Gastrocnemius medialis (tissue), 4 donors: ENCODE data around the gene ZNF236. TPM values are rescaled to one million over a fixed set of nuclear protein-coding genes. Genes with fewer than 3 reads are reported as not detected.

Source experiments
- ATAC-seq, 2 donors: fragments of 150-250 bp; one replicate each; pipeline ENCODE4 v1.9.1; 2016
- DNase-seq, 2 donors: peaks; one replicate each; pipeline ENCODE4 v3.0.0-alpha.2; 2019
- H3K27ac ChIP-seq, 4 donors: fragments of 200-600 bp; sonication (generic); 1 replicate in 1 of 4; 2 replicates in 3 of 4; pipeline ENCODE4 v1.5.1; 2016 to 2018; ENCODE audit warnings: mild to moderate bottlenecking in 2 of 4, moderate library complexity in 1 of 4
- H3K27me3 ChIP-seq, 3 donors: fragments of 200-600 bp; sonication (generic) in 2 of 3; 1 replicate in 1 of 3; 2 replicates in 2 of 3; pipeline versions ENCODE4 v1.5.1 to v1.6.0; 2016 to 2019; ENCODE audit warnings: mild to moderate bottlenecking in 1 of 3, moderate library complexity in 1 of 3
- H3K36me3 ChIP-seq, 2 donors: fragments of 200-600 bp; sonication (generic) in 1 of 2; one replicate each; pipeline ENCODE4 v1.5.1; 2017 to 2018
- H3K4me1 ChIP-seq, 2 donors: fragments of 200-600 bp; sonication (generic) in 1 of 2; one replicate each; pipeline ENCODE4 v1.5.1; 2016 to 2017; ENCODE audit warnings: mild to moderate bottlenecking in 2 of 2
- H3K4me3 ChIP-seq, 4 donors: fragments of 200-600 bp; sonication (generic) in 3 of 4; 1 replicate in 1 of 4; 2 replicates in 3 of 4; pipeline ENCODE4 v1.5.1; 2016 to 2019; ENCODE audit warnings: mild to moderate bottlenecking in 2 of 4
- H3K9me3 ChIP-seq, 3 donors: fragments of 200-600 bp; sonication (generic) in 2 of 3; 1 replicate in 1 of 3; 2 replicates in 2 of 3; pipeline ENCODE4 v1.5.1; 2016 to 2019
- POLR2A ChIP-seq, 2 donors: fragments of 450-650 bp; IDR thresholded peaks; one replicate each; pipeline ENCODE4 v1.6.1; 2017; ENCODE audit warnings: antibody characterized with exemption in 2 of 2, mild to moderate bottlenecking in 2 of 2, moderate library complexity in 2 of 2
- in situ Hi-C, 4 donors: fragments of 200-750 bp; cut with MboI; loops; one replicate each; pipeline versions ENCODE4 v1.15.0 to v1.8.0; 2017; ENCODE audit warnings: low sequenced_read_pairs in 4 of 4
- intact Hi-C: fragments of 100-400 bp; cut with DNase I; formaldehyde crosslinking; loops from one replicate; pipeline ENCODE4 v1.15.1; 2023; ENCODE audit warnings: low total_unique reads
- total RNA-seq, 4 donors: library from RNA; depleted of rRNA; stranded (reverse); fragments of >200 nt; gene quantifications; one replicate each; pipeline versions ENCODE4 v1.1.0 to v1.2.3, GENCODE V29; 2016
- TF ChIP-seq, protein P1 (sequence below), 5 experiments: fragments of 450-650 bp in 3 of 5; fragments of 200-600 bp in 2 of 5; sonication (generic) in 2 of 5; IDR thresholded peaks in 4 of 5; conservative IDR thresholded peaks in 1 of 5; 1 replicate in 4 of 5; 2 replicates in 1 of 5; pipeline ENCODE4 v1.5.1; 2016 to 2019; ENCODE audit warnings: antibody characterized with exemption in 5 of 5, mild to moderate bottlenecking in 3 of 5, moderate library complexity in 3 of 5

The ZNF236 gene
- total RNA-seq, 4 donors from 2014 or later, result 6.2 to 7.1 (median 6.5) TPM

DNA sequence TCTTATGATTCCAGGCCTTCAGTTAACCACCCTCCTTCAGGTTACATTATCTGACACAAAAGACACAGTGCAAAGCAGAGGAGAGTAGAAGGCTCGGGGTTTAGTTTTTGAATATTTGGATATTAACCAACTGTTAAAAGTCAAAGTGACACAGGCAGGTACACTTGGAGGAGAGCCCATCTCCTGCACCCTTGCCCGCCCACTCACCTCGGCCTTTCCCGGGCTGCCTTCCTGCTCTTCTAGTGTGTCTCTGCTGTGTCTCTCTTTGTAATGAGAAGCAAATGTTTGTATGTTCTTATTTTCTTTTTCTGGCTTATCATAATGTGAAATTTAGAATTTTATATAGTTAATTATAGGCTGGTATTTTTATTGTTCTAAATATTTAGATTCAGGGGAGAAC is 35.1 kb downstream of the ZNF236 start:
- Histone ChIP-seq H3K4me3 (no peak overlapping the region), H3K9me3 (no peaks in the 10 kb centered on the region), H3K4me1 (no peaks in the 10 kb centered on the region), H3K36me3 (peaks cover 0 to 13% of the 10 kb centered on the region in 2 donors), H3K27ac (no peak overlapping the region), H3K27me3 (no peaks in the 10 kb centered on the region)
- intact Hi-C loops, result no loop called here
- no peak for ATAC-seq
- TF ChIP-seq, protein P1, sequence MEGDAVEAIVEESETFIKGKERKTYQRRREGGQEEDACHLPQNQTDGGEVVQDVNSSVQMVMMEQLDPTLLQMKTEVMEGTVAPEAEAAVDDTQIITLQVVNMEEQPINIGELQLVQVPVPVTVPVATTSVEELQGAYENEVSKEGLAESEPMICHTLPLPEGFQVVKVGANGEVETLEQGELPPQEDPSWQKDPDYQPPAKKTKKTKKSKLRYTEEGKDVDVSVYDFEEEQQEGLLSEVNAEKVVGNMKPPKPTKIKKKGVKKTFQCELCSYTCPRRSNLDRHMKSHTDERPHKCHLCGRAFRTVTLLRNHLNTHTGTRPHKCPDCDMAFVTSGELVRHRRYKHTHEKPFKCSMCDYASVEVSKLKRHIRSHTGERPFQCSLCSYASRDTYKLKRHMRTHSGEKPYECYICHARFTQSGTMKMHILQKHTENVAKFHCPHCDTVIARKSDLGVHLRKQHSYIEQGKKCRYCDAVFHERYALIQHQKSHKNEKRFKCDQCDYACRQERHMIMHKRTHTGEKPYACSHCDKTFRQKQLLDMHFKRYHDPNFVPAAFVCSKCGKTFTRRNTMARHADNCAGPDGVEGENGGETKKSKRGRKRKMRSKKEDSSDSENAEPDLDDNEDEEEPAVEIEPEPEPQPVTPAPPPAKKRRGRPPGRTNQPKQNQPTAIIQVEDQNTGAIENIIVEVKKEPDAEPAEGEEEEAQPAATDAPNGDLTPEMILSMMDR (IDR thresholded peaks at IDR 0.05 in 4 of 5, conservative IDR thresholded peaks at IDR 0.05 in 1 of 5), result no peak
- TF ChIP-seq POLR2A (IDR thresholded peaks at IDR 0.05), result no peak
- in situ Hi-C loops, result no loop called here
- DNase-seq, result no peak

DNA sequence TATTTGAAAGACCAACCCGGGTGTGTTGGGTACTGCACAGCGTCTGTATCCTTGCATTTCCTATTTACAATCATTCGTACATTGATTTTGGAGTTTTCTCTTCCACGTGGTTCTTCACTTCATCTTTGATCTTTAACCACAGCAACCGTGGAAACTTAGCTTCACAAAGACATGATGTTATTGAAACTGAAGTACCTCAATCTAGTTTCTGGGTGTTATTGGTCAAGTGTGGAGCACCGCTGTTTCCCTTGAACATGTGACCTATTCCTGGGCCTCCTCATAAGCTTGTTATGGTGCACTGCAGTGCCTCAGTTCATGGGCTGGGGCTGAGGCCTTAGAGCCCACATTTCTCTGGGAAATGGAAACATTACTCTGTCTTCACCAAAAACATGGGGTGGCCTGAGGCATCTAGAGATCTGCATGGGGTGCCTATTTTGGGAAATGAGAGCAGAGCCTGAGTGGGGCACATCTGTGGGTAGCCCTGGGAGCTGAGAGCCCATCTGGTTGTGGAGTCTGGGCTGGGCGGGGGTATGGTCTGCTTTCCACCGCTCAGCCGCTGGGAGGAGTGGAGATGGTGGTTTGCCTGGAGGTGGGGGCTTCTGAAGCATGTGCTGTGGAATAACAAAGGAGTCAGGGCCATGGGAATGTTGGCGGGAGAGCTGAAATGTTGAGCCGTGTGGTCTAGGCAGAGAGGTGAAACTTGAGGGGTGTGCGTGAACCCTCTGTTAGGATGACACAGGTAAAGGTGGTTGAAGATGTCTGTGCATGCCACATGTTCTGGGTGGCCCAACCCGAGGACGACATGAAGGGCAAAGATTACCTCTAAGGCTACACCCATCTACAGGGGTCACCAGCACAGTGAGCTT is 37.4 kb downstream of the ZNF236 start:
- no peak overlapping the region for H3K4me3 ChIP-seq
- H3K9me3 ChIP-seq, result no peaks in the 10 kb centered on the region
- ATAC-seq, result no peak
- H3K27me3 ChIP-seq, result no peaks in the 10 kb centered on the region
- no peak overlapping the region for H3K27ac ChIP-seq
- H3K4me1 ChIP-seq, result no peaks in the 10 kb centered on the region
- in situ Hi-C loops (no loop called here), intact Hi-C loops (no loop called here)
- TF ChIP-seq POLR2A (IDR thresholded peaks at IDR 0.05), result no peak
- TF ChIP-seq, protein P1 (IDR thresholded peaks at IDR 0.05 in 4 of 5, conservative IDR thresholded peaks at IDR 0.05 in 1 of 5), result no peak
- no peak for DNase-seq
- H3K36me3 ChIP-seq, result peaks cover 0 to 10% of the 10 kb centered on the region in 2 donors

DNA sequence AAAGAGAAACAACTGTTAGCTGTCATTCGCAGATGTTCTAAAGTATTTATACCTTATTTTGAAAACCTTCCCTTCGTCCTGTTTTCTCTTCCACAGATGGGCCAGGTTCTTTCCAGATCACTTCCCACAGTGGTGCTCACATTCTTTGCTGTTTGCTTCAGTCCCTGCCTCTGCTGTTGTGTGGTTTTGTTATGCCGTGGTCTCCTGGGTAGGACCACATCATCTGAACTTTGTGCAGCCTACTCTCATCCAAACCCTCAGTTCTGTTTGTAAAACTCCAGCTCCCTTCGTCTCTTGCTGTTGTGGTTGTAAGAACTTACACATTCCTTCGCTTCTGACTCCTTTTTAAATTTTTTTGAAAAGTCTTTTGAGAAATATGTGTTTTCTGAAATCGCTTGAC is 38.1 kb downstream of the ZNF236 start:
- H3K4me3 ChIP-seq, result no peak overlapping the region
- intact Hi-C loops, result no loop called here
- in situ Hi-C loops, result no loop called here
- no peak for DNase-seq
- ATAC-seq, result no peak
- H3K36me3 ChIP-seq, result peaks cover 0 to 10% of the 10 kb centered on the region in 2 donors
- no peak overlapping the region for H3K27ac ChIP-seq
- TF ChIP-seq POLR2A (IDR thresholded peaks at IDR 0.05), result no peak
- TF ChIP-seq, protein P1 (IDR thresholded peaks at IDR 0.05 in 4 of 5, conservative IDR thresholded peaks at IDR 0.05 in 1 of 5), result no peak
- H3K9me3 ChIP-seq, result no peaks in the 10 kb centered on the region
- H3K4me1 ChIP-seq, result no peaks in the 10 kb centered on the region
- H3K27me3 ChIP-seq, result no peaks in the 10 kb centered on the region

DNA sequence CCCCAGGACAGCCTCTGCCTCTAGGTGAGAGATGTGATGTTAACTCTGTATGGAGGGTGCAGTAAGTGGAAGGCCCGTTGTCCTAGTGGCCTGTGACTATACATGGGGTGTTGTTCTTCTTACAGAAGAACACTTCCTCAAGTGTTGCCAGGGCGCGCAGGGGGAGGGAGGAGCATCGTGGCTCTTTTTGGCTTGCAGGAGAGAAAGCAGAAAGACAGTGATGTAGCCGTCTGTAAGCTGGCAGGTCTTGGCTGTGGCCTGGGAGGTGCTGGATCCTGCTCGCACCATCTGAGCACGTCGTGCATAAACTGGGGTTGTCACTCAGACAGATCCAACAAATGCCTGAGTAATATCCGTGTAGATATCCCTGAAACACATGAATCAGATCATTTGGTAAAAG is 44.3 kb downstream of the ZNF236 start:
- peaks cover 4 to 30% of the 10 kb centered on the region in 2 donors for H3K36me3 ChIP-seq
- H3K4me3 ChIP-seq, result no peak overlapping the region
- ATAC-seq (no peak), DNase-seq (no peak)
- no peak overlapping the region for H3K27ac ChIP-seq
- no peak for TF ChIP-seq POLR2A (IDR thresholded peaks at IDR 0.05)
- intact Hi-C loops (no loop called here), in situ Hi-C loops (no loop called here)
- no peaks in the 10 kb centered on the region for H3K27me3 ChIP-seq
- H3K9me3 ChIP-seq, result no peaks in the 10 kb centered on the region
- no peaks in the 10 kb centered on the region for H3K4me1 ChIP-seq

DNA sequence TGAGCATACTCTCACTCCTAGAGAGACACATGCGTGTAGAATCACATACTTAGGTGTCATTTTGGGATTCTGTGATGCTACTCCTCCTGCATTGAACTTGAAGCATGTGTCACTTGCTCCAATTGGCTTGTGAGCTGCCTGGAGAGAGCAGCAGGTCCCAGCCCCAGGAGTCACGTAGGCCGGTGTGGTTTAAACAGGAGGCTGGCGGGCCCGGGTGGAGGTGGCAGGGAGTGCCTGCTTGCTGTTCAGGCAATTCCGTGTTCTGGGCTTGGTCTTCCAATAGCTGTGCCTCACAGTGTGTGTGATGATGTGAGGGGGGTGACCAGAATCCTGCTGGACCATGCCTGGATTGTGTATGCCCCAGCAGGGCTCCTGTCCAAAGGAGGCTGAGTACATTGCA is 51.0 kb downstream of the ZNF236 start:
- ATAC-seq, result no peak
- peaks cover 4 to 29% of the 10 kb centered on the region in 2 donors for H3K36me3 ChIP-seq
- no peaks in the 10 kb centered on the region for H3K9me3 ChIP-seq
- H3K27ac ChIP-seq, result no peak overlapping the region
- in situ Hi-C loops (no loop called here), intact Hi-C loops (loop anchor here (10.0 kb wide), 1 partner anchor 341 kb away; no protein-coding TSS in a partner anchor)
- no peak overlapping the region for H3K4me3 ChIP-seq
- H3K4me1 ChIP-seq, result no peaks in the 10 kb centered on the region
- no peak for DNase-seq
- no peaks in the 10 kb centered on the region for H3K27me3 ChIP-seq
- TF ChIP-seq, protein P1 (IDR thresholded peaks at IDR 0.05 in 4 of 5, conservative IDR thresholded peaks at IDR 0.05 in 1 of 5), result no peak
- TF ChIP-seq POLR2A (IDR thresholded peaks at IDR 0.05), result no peak
